ENCODE measurements around the gene NEK4.
A peak's percentile ranks its signal among the peaks of the same experiment; 100 is the strongest.

The NEK4 gene

GRCh38 chr3:52770496-52771333 lies at the start of gene NEK4:
Gene NEK4 (minus strand): TSS chr3:52770940. CDS start chr3:52770746, 194 bp downstream.
- DNase-seq (ENCODE audit: low spot score), result peak; percentile 59

GRCh38 chr3:52819936-52820335 lies 49.2 kb upstream of the NEK4 start:
- no peak for DNase-seq (ENCODE audit: low spot score)

- DNase-seq (ENCODE audit: low spot score), result no peak
Observed at GRCh38 chr3:52817860-52818259, 47.1 kb upstream of the NEK4 start.

GRCh38 chr3:52817221-52817620 lies 46.5 kb upstream of the NEK4 start:
- no peak for DNase-seq (ENCODE audit: low spot score)

GRCh38 chr3:52816654-52817053 lies 45.9 kb upstream of the NEK4 start:
- no peak for DNase-seq (ENCODE audit: low spot score)

- DNase-seq (ENCODE audit: low spot score), result no peak
Observed at GRCh38 chr3:52816199-52816598, 45.5 kb upstream of the NEK4 start.

GRCh38 chr3:52813810-52814209 lies 43.1 kb upstream of the NEK4 start:
- DNase-seq (ENCODE audit: low spot score), result no peak

GRCh38 chr3:52811452-52812011 lies 40.8 kb upstream of the NEK4 start:
- DNase-seq (ENCODE audit: low spot score), result peak; percentile 36

GRCh38 chr3:52810923-52811322 lies 40.2 kb upstream of the NEK4 start:
- no peak for DNase-seq (ENCODE audit: low spot score)

- DNase-seq (ENCODE audit: low spot score), result no peak
Observed at GRCh38 chr3:52809662-52810377, 39.1 kb upstream of the NEK4 start.

- no peak for DNase-seq (ENCODE audit: low spot score)
Observed at GRCh38 chr3:52809149-52809548, 38.4 kb upstream of the NEK4 start.

- no peak for DNase-seq (ENCODE audit: low spot score)
Observed at GRCh38 chr3:52805270-52806039, 34.7 kb upstream of the NEK4 start.

- no peak for DNase-seq (ENCODE audit: low spot score)
Observed at GRCh38 chr3:52801839-52802238, 31.1 kb upstream of the NEK4 start.

- no peak for DNase-seq (ENCODE audit: low spot score)
Observed at GRCh38 chr3:52800079-52800478, 29.3 kb upstream of the NEK4 start.

- DNase-seq (ENCODE audit: low spot score), result peak; percentile 55
Observed at GRCh38 chr3:52798978-52799476, 28.3 kb upstream of the NEK4 start.

GRCh38 chr3:52798376-52798977 lies 27.7 kb upstream of the NEK4 start:
- DNase-seq (ENCODE audit: low spot score), result no peak

GRCh38 chr3:52796411-52796810 lies 25.7 kb upstream of the NEK4 start:
- no peak for DNase-seq (ENCODE audit: low spot score)

- DNase-seq (ENCODE audit: low spot score), result no peak
Observed at GRCh38 chr3:52795298-52795900, 24.7 kb upstream of the NEK4 start.

GRCh38 chr3:52794612-52795099 lies 23.9 kb upstream of the NEK4 start, which contains the start of gene ITIH3:
Gene ITIH3 (plus strand): TSS chr3:52794796. CDS start chr3:52794804, 8 bp downstream.
- no peak for DNase-seq (ENCODE audit: low spot score)

GRCh38 chr3:52793702-52794611 lies 23.2 kb upstream of the NEK4 start:
- DNase-seq (ENCODE audit: low spot score), result no peak
